IMR-90 (cell line): Measurements from ENCODE around the gene GNA14. TPM values are rescaled to one million over a fixed set of nuclear protein-coding genes. Genes with fewer than 3 reads are reported as not detected.
"Not testable (repeated sequence)": the region's sequence is repeated elsewhere in the genome, so short reads cannot be mapped to it uniquely, and the experiment has no call there.

Source experiments
- ATAC-seq: fragments of 200-7000 bp; cut with Tn5 transposase; 2 replicates; pipeline ENCODE4 v1.9.1; 2020; ENCODE audit warnings: low read depth, mild to moderate bottlenecking, moderate library complexity
- BruUV-seq: library from RNA; stranded (reverse); fragments of 400-500 nt; replicated peaks from 2 replicates; lab custom pipeline; 2021; lab: Mats Ljungman, UMichigan
- CTCF ChIA-PET: fragments of 300-600 bp; formaldehyde crosslinking; extraction: SDS; loops from one replicate; lab custom pipeline; 2021; ENCODE audit warnings: antibody characterized with exemption; lab: Yijun Ruan, JAX
- POLR2A ChIA-PET: fragments of 300-600 bp; sonication (Branson Sonifier 250); formaldehyde crosslinking; loops from one replicate; lab custom pipeline; 2022; ENCODE audit warnings: antibody characterized with exemption; ENCODE audit not compliant: unreplicated experiment; lab: Charles Lee
- DNase-seq: peaks from one replicate; pipeline ENCODE4 v3.0.0; 2013
- H2AFZ ChIP-seq: replicated peaks from 2 replicates; pipeline ENCODE3; 2013; ENCODE audit warnings: low read length, mild to moderate bottlenecking; ENCODE audit not compliant: poor library complexity
- H2AK5ac ChIP-seq: 2 replicates; pipeline ENCODE4 v1.6.1; 2013; ENCODE audit warnings: low read depth, low read length, inconsistent platforms
- H2AK9ac ChIP-seq: replicated peaks from 2 replicates; pipeline ENCODE3; 2013; ENCODE audit warnings: mild to moderate bottlenecking, low read depth, low read length, moderate library complexity; ENCODE audit not compliant: poor library complexity
- H2BK120ac ChIP-seq: 2 replicates; pipeline ENCODE4 v1.6.1; 2013; ENCODE audit warnings: low read depth, low read length, inconsistent platforms
- H2BK15ac ChIP-seq: 3 replicates; pipeline ENCODE4 v1.6.1; 2013; ENCODE audit warnings: low read depth, low read length, inconsistent platforms
- H2BK20ac ChIP-seq: 2 replicates; pipeline ENCODE4 v1.6.1; 2013; ENCODE audit warnings: low read depth, mild to moderate bottlenecking, inconsistent platforms, low read length, moderate library complexity
- H2BK5ac ChIP-seq: 2 replicates; pipeline ENCODE4 v1.6.1; 2013; ENCODE audit warnings: mild to moderate bottlenecking, low read depth, low read length, inconsistent platforms; ENCODE audit not compliant: poor library complexity, severe bottlenecking
- H3K14ac ChIP-seq: replicated peaks from 2 replicates; pipeline ENCODE4 v1.6.1; 2013; ENCODE audit warnings: low read depth, low read length, inconsistent platforms
- H3K18ac ChIP-seq: 2 replicates; pipeline ENCODE4 v1.6.1; 2013; ENCODE audit warnings: low read depth, low read length, control low read depth
- H3K23ac ChIP-seq: 2 replicates; pipeline ENCODE4 v1.6.1; 2013; ENCODE audit warnings: low read depth, low read length, inconsistent platforms
- H3K27ac ChIP-seq: 2 replicates; pipeline ENCODE4 v1.5.1; 2013; ENCODE audit warnings: mild to moderate bottlenecking, control low read depth, low read length; ENCODE audit not compliant: insufficient read depth
- H3K27me3 ChIP-seq: 2 replicates; pipeline ENCODE4 v1.6.1; 2013; ENCODE audit warnings: low read length; ENCODE audit not compliant: control insufficient read depth, insufficient read depth
- H3K36me3 ChIP-seq: 2 replicates; pipeline ENCODE4 v1.6.1; 2013; ENCODE audit warnings: low read length, mixed read lengths; ENCODE audit not compliant: control insufficient read depth, insufficient read depth
- H3K4ac ChIP-seq: 2 replicates; pipeline ENCODE4 v1.6.1; 2013; ENCODE audit warnings: low read depth, low read length, inconsistent platforms
- H3K4me1 ChIP-seq: 2 replicates; pipeline ENCODE4 v1.6.1; 2013; ENCODE audit warnings: low read length, mixed read lengths; ENCODE audit not compliant: control insufficient read depth, insufficient read depth
- H3K4me2 ChIP-seq: 2 replicates; pipeline ENCODE4 v1.6.1; 2013; ENCODE audit warnings: low read depth, mild to moderate bottlenecking, control low read depth, low read length, moderate library complexity
- H3K4me3 ChIP-seq: 2 replicates; pipeline ENCODE4 v1.5.1; 2013; ENCODE audit warnings: low read depth, mild to moderate bottlenecking, control low read depth, low read length, moderate library complexity; ENCODE audit not compliant: insufficient read depth
- H3K56ac ChIP-seq: 2 replicates; pipeline ENCODE4 v1.6.1; 2013; ENCODE audit warnings: low read length, inconsistent platforms; ENCODE audit not compliant: insufficient read depth; ENCODE audit errors: extremely low read depth
- H3K79me1 ChIP-seq, 2 experiments: 2 replicates each; pipeline ENCODE4 v1.6.1; 2013; ENCODE audit warnings: low read length in 2 of 2, inconsistent platforms in 1 of 2, low read depth in 1 of 2
- H3K9ac ChIP-seq: 2 replicates; pipeline ENCODE4 v1.6.1; 2013; ENCODE audit warnings: low read depth, low read length, control low read depth
- H3K9me1 ChIP-seq: 2 replicates; pipeline ENCODE4 v1.6.1; 2013; ENCODE audit warnings: low read length, inconsistent platforms; ENCODE audit not compliant: insufficient read depth
- H3K9me3 ChIP-seq: 2 replicates; pipeline ENCODE4 v1.6.1; 2013; ENCODE audit warnings: low read length; ENCODE audit not compliant: control insufficient read depth, insufficient read depth
- H4K20me1 ChIP-seq: 2 replicates; pipeline ENCODE4 v1.6.1; 2013; ENCODE audit warnings: low read length, inconsistent platforms; ENCODE audit not compliant: insufficient read depth
- H4K5ac ChIP-seq: 2 replicates; pipeline ENCODE4 v1.6.1; 2013; ENCODE audit warnings: mild to moderate bottlenecking, low read depth, low read length, control low read depth
- H4K8ac ChIP-seq, 2 experiments: 2 replicates each; pipeline ENCODE4 v1.6.1; 2013; ENCODE audit warnings: low read depth in 2 of 2, low read length in 2 of 2, control low read depth in 1 of 2, inconsistent platforms in 1 of 2
- H4K91ac ChIP-seq: 2 replicates; pipeline ENCODE4 v1.6.1; 2013; ENCODE audit warnings: low read depth, low read length, inconsistent platforms; ENCODE audit not compliant: insufficient read depth
- WGBS, 2 experiments: methylation state at CpG; one replicate each; pipeline versions ENCODE4 v1.1.5 to v1.1.7; 2013; ENCODE audit warnings: missing lambda C conversion rate in 2 of 2; ENCODE audit not compliant: insufficient read length in 1 of 2; ENCODE audit errors: extremely low coverage in 2 of 2; 5-methylcytosine and 5-hydroxymethylcytosine counted together
- dilution Hi-C: fragments of 300-500 bp; cut with HindIII; formaldehyde crosslinking; loops from one replicate; pipeline ENCODE4 v1.14.3; 2018; ENCODE audit warnings: low sequenced_read_pairs; ENCODE audit not compliant: unreplicated experiment
- in situ Hi-C: fragments of 300-500 bp; cut with MboI; formaldehyde crosslinking; loops from 3 replicates; pipeline ENCODE4 v1.14.3; 2019; ENCODE audit warnings: low sequenced_read_pairs, inconsistent platforms, mixed read lengths
- intact Hi-C: fragments of 100-400 bp; cut with micrococcal nuclease; formaldehyde crosslinking; loops from 2 replicates; pipeline ENCODE4 v1.10.0; 2022
- polyA plus RNA-seq, 3 experiments: library from polyadenylated mRNA; depleted of rRNA; stranded (reverse); fragments of >200 nt; gene quantifications; 2 replicates each; pipeline ENCODE4 v1.2.3, GENCODE V29; 2012; ENCODE audit warnings: low replicate concordance in 1 of 3
- total RNA-seq: library from RNA; depleted of rRNA; stranded (reverse); fragments of >200 nt; gene quantifications from 2 replicates; pipeline ENCODE4 v1.2.3, GENCODE V29; 2012

The GNA14 gene
- total and polyA plus RNA-seq, 2 of the 4 experiments (the other 2 are of a cell fraction): under 0.01 to 0.03 TPM

- dilution Hi-C loops, H2BK20ac ChIP-seq, H3K27ac ChIP-seq, H3K4me2 ChIP-seq, H2BK15ac ChIP-seq, H3K79me1 ChIP-seq, H3K14ac ChIP-seq, H4K5ac ChIP-seq, intact Hi-C loops, H3K9me3 ChIP-seq, H2AK5ac ChIP-seq, H2BK5ac ChIP-seq, H2BK120ac ChIP-seq, CTCF ChIA-PET, H3K18ac ChIP-seq, H3K56ac ChIP-seq, H3K36me3 ChIP-seq, H2AK9ac ChIP-seq, in situ Hi-C loops, H3K9me1 ChIP-seq, H3K4ac ChIP-seq, ATAC-seq, H3K23ac ChIP-seq, H2AFZ ChIP-seq, H3K4me1 ChIP-seq, H3K27me3 ChIP-seq, H4K91ac ChIP-seq, H3K4me3 ChIP-seq, DNase-seq, H4K20me1 ChIP-seq, H3K9ac ChIP-seq, BruUV-seq, H4K8ac ChIP-seq: not testable (repeated sequence)
- WGBS, 2 experiments: 100% methylated on average over 1 of the region's 11 CpGs; no CpG with 5 or more reads in 1 of the 2 experiments
- POLR2A ChIA-PET: interaction anchor here (0.6 kb wide), 1 partner anchor 66 kb away, joined by 3 read pairs; no protein-coding TSS in a partner anchor
Observed at GRCh38 chr9:77687737-77688136, 39.6 kb upstream of the GNA14 start.
